Measurements from ENCODE around the gene ZNF280B. TPM values are rescaled to one million over a fixed set of nuclear protein-coding genes. Genes with fewer than 3 reads are reported as not detected.
"Not testable (repeated sequence)": the region's sequence is repeated elsewhere in the genome, so short reads cannot be mapped to it uniquely, and the experiment has no call there.

Gene ZNF280B
- total RNA-seq, 2 donors from 2014 or later, result 0.92 to 1.4 TPM

GRCh38 chr22:22515890-22516289, 7.3 kb upstream of the ZNF280B start:
- intact Hi-C loops (cut with DNase I, micrococcal nuclease), result loop anchor here in 1 of 2 donors (10.0 kb wide), 1 partner anchor 59 kb away; no protein-coding TSS in a partner anchor
- no peak for ATAC-seq
- DNase-seq, result no peak

DNA sequence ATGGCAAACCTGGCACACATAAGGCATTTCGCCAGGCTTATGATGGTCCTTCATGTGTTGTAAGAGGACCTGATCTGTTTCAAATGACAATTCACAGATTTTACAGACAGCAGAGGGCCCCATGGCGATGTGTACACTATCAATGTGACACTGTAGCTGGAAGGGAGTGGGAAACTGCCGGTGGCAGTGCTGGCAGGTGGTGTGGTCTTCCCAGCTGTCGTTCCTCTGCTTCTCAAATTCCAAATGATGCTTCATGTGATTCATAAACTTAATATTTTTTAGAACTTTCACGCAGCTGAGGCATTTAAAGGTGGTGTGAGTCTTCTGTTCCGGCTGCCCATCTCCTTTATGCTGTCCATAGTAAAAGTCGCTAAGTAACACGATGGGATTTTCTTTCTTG, 5.9 kb upstream of the ZNF280B start:
- ATAC-seq, DNase-seq: not testable (repeated sequence)
- intact Hi-C loops (cut with DNase I, micrococcal nuclease), result loop anchor here in 1 of 2 donors (10.0 kb wide), 1 partner anchor 60 kb away; no protein-coding TSS in a partner anchor

DNA sequence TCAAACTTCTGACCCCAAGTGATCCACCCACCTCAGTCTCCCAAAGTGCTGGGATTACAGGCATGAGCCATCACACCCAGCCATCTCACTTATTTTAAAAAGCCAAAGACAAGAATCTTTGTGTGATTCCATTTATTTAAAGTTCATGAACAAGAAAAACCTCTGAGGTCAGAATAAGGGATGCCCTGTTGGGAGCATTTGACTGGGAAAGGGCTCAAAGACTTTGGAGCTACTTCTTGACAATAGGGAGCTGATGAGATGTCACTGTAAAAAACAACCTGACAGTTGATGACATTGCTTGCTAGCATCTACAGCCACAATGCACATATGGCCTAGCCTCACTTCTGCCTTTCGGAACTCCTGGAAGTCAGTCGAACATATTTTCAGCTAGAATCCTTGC, 5.1 kb upstream of the ZNF280B start:
- ATAC-seq, result no peak
- intact Hi-C loops (cut with DNase I, micrococcal nuclease), result loop anchor here in 1 of 2 donors (10.0 kb wide), 1 partner anchor 61 kb away; no protein-coding TSS in a partner anchor
- no peak for DNase-seq

DNA sequence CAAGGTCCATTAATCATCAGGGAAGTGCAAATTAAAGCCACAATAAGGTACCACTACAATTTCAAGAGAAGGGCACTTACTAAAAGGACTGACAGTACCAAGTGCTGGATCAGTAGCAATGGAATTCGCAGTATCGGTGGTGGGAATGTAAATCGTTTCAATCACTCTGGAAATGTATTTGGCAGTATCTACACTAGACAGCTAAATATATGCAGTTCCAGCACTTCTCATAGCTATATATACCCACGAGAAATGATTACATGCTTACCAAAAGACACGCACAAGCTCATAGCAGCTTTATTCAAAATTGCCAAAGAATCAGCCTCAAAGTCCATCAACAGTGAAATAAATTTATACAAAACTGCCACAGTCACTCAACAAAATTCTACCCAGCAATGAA, 4.4 kb upstream of the ZNF280B start:
- intact Hi-C loops (cut with DNase I, micrococcal nuclease), result loop anchor here in 1 of 2 donors (10.0 kb wide), 1 partner anchor 62 kb away; no protein-coding TSS in a partner anchor
- DNase-seq (no peak), ATAC-seq (no peak)

GRCh38 chr22:22510833-22511232, 2.3 kb upstream of the ZNF280B start:
- not testable (repeated sequence) for DNase-seq, ATAC-seq
- intact Hi-C loops (cut with DNase I, micrococcal nuclease), result loop anchor here in 1 of 2 donors (10.0 kb wide), 1 partner anchor 64 kb away; no protein-coding TSS in a partner anchor

DNA sequence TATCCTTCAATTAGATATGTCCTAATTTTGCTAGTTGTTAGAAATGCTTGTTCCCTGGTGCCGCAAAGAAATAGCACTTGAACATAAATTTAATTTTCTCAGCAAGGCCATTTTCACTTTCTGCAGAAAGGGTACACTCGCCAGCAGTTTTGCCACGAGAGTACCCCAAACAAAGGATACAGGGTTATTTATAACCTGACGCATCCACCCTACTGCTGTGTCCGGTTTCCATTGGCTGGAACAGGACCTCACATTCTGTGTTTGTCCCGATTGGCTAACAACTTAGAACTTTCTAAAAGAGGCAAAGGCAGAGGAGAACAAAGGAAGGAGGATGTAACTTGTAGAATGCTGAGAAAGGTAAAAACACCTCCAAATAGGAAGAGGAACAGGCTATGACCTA, 1.4 kb upstream of the ZNF280B start:
- not testable (repeated sequence) for DNase-seq, ATAC-seq
- intact Hi-C loops (cut with DNase I, micrococcal nuclease), result loop anchor here in 1 of 2 donors (10.0 kb wide), 1 partner anchor 65 kb away; no protein-coding TSS in a partner anchor

DNA sequence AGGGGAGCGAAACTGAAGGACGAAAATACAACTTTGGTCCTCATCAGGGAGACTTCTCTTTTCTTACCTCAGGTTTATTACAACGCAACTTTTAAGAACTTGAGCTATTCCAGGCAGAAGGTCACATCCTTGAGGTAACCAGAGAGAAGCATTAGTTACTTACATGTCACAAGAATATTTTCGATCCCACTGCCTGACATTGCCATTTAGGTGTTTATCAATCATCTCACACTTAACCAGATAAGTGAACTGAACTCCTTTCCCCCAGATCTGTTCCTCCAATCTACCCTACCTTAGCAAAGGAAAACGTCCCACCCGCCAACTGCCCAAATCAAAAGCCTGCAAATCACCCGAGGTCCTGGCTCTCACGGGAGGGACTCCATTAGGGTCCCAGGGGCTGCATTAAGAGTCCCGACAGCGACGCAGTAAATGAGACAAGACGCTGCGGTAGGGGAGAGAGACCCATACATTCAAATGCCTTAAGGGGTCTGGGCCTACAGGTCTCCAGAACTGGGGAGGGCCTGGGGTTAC, 734 bp downstream of the ZNF280B start:
- intact Hi-C loops (cut with DNase I, micrococcal nuclease), result no loop called here
- ATAC-seq, result no peak
- peak in 1 of 2 donors; percentile 3 for DNase-seq

- DNase-seq, result no peak
These were observed 1.8 kb downstream of the ZNF280B start for GRCh38 chr22:22506736-22507135.

GRCh38 chr22:22498267-22498666, 10.3 kb downstream of the ZNF280B start:
- ATAC-seq, result no peak
- intact Hi-C loops (cut with DNase I, micrococcal nuclease), result no loop called here

More at GRCh38 chr22:22506736-22507135, 1.8 kb downstream of the ZNF280B start:
- no peak for ATAC-seq
- intact Hi-C loops (cut with DNase I, micrococcal nuclease), result no loop called here

GRCh38 chr22:22491589-22491988, 17.0 kb downstream of the ZNF280B start:
- intact Hi-C loops (cut with DNase I, micrococcal nuclease), result not testable (repeated sequence)

More at GRCh38 chr22:22498267-22498666, 10.3 kb downstream of the ZNF280B start:
- DNase-seq, result no peak

DNA sequence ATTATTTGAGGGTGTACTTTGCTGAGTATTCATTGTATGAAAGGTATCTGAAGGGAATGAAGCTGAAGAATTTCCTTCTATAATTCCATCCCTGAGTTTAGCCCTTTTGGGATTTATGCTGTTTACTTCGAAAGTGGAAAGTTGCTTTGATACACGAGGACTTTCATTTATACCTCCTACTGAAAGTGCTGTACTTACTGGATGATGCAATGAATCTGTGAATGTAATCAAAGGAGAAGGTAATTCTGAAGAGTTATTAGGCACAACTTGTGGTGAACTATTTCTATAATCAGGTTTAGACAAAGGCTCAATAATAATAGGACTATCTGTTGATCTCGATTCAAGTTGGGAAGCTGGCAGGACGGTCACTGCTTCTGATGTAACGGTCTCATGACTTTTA, 19.8 kb downstream of the ZNF280B start:
- DNase-seq (no peak), ATAC-seq (no peak)
- intact Hi-C loops (cut with DNase I, micrococcal nuclease), result no loop called here

More at GRCh38 chr22:22491589-22491988, 17.0 kb downstream of the ZNF280B start:
- ATAC-seq, DNase-seq: not testable (repeated sequence)

- ATAC-seq (no peak), DNase-seq (no peak)
- intact Hi-C loops (cut with DNase I, micrococcal nuclease), result no loop called here
These were observed 20.5 kb downstream of the ZNF280B start for GRCh38 chr22:22487869-22488597.

GRCh38 chr22:22487059-22487458, 21.5 kb downstream of the ZNF280B start:
- no peak for ATAC-seq
- DNase-seq, result no peak
- intact Hi-C loops (cut with DNase I, micrococcal nuclease), result no loop called here

GRCh38 chr22:22486132-22486899, 22.2 kb downstream of the ZNF280B start:
- intact Hi-C loops (cut with DNase I, micrococcal nuclease), result no loop called here
- ATAC-seq (no peak), DNase-seq (no peak)

GRCh38 chr22:22485524-22485923, 23.0 kb downstream of the ZNF280B start:
- DNase-seq, result no peak

DNA sequence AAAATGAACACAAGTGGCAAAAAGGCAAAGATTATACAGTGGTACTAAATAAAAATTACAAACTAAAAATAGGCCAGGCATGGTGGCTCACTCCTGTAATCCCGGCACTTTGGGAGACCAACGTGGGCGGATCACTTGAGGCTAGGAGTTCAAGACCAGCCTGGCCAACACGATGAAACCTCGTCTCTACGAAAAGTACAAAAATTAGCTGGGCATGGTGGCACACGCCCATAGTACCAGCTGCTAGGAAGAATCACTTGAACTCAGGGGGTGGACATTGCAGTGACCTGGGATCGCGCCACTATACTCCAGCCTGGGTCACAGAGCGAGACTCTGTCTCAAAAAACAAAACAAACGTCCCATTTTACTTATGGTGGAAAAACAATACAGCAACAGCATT, 24.5 kb downstream of the ZNF280B start:
- ATAC-seq, result no peak
- intact Hi-C loops (cut with DNase I, micrococcal nuclease), result no loop called here
- no peak for DNase-seq

More at GRCh38 chr22:22485524-22485923, 23.0 kb downstream of the ZNF280B start:
- intact Hi-C loops (cut with DNase I, micrococcal nuclease), result no loop called here
- no peak for ATAC-seq

DNA sequence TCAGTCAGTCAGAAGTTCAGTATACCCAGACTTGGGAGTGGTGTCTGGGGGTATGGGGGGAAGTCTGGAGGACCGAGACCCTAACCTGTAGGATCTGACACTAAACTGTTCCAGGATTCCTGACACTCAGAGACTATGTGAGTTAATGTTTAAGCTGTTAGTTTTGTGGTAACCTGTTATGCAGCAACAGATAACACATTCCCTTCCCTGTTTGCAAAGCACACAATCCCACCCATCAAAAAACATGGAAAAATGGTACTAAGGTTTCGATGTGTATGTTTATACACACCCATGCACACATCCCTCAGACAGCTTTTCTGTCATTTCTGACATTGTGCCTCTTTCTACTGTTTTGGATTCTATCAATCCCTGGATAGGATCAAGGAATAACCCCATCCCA, 27.6 kb downstream of the ZNF280B start:
- ATAC-seq (no peak), DNase-seq (no peak)
- intact Hi-C loops (cut with DNase I, micrococcal nuclease), result no loop called here

GRCh38 chr22:22479999-22480532, 28.5 kb downstream of the ZNF280B start:
- intact Hi-C loops (cut with DNase I, micrococcal nuclease), result no loop called here
- ATAC-seq (no peak), DNase-seq (no peak)

DNA sequence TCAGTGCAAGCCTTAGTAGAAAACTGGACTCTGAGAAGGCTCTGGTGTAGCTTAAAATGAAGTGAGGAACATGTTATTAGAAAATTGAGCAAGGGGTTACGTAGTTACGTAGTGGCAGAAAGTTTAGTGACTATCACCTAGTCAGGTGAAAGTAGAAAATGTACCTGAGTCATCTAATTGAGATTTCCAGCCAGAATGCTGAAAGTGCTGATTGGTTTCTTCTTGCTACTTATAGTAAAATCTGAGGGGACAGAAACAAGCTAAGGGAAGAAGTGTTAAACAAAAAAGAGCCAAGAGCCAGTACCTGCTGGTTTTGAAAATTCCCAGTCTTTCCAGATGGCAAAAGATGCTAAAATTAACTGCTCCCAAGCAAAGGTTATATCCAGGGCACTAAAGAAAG, 29.4 kb downstream of the ZNF280B start:
- intact Hi-C loops (cut with DNase I, micrococcal nuclease), result no loop called here
- DNase-seq (no peak), ATAC-seq (no peak)

Measured in left colon (tissue), 2 donors.